Measurements from ENCODE around the gene APBA2.

The APBA2 gene

DNA sequence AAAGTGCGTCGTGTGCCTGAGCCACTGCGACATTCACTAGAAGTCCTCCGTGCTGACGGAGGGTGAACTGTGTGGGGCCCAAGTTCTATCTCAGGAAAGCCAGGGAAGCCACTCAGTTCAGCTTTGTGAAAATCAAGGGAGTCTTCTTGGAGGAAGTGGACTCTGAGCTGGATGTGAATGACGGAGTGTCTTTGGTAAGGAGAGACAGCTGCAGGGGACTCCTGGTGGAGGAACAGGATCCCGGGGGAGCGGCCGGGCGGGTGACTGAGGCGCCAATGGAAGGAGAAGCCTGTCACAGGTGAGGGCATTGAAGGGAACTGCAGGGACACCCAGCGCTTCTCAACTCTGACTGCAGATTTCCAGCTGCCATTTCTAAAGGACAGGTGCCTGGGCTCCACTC is 75.6 kb downstream of the APBA2 start:
- Histone ChIP-seq H2AFZ (ENCODE audit: low read length) (no peak overlapping the region), H3K4me1 (ENCODE audit: insufficient read depth, low read length, severe bottlenecking) (no peaks in the 10 kb centered on the region), H3F3A (ENCODE audit: insufficient read depth, low read length) (no peaks in the 10 kb centered on the region), H3K27me3 (ENCODE audit: insufficient read depth, low read length) (no peaks in the 10 kb centered on the region), H3K79me2 (ENCODE audit: insufficient read depth, low read length) (no peaks in the 10 kb centered on the region), H3K9ac (ENCODE audit: low read length) (no peak overlapping the region), H3K27ac (ENCODE audit: low read depth, low read length, poor library complexity, severe bottlenecking) (no peak overlapping the region), H4K20me1 (ENCODE audit: insufficient read depth, low read length) (no peaks in the 10 kb centered on the region), H3K9me2 (ENCODE audit: low read depth, low read length) (no peaks in the 10 kb centered on the region), H3K4me3 (ENCODE audit: low read depth, low read length, poor library complexity, severe bottlenecking) (no peak overlapping the region), H3K36me3 (ENCODE audit: insufficient read depth, low read length) (no peaks in the 10 kb centered on the region), H3K9me3 (ENCODE audit: low read length) (no peaks in the 10 kb centered on the region), H3K4me2 (ENCODE audit: low read length) (no peak overlapping the region)
- TF ChIP-seq, protein P1, sequence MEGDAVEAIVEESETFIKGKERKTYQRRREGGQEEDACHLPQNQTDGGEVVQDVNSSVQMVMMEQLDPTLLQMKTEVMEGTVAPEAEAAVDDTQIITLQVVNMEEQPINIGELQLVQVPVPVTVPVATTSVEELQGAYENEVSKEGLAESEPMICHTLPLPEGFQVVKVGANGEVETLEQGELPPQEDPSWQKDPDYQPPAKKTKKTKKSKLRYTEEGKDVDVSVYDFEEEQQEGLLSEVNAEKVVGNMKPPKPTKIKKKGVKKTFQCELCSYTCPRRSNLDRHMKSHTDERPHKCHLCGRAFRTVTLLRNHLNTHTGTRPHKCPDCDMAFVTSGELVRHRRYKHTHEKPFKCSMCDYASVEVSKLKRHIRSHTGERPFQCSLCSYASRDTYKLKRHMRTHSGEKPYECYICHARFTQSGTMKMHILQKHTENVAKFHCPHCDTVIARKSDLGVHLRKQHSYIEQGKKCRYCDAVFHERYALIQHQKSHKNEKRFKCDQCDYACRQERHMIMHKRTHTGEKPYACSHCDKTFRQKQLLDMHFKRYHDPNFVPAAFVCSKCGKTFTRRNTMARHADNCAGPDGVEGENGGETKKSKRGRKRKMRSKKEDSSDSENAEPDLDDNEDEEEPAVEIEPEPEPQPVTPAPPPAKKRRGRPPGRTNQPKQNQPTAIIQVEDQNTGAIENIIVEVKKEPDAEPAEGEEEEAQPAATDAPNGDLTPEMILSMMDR (IDR thresholded peaks at IDR 0.05; ENCODE audit: low read length): no peak
- TF ChIP-seq EZH2 (IDR thresholded peaks at IDR 0.05; ENCODE audit: borderline replicate concordance, low read length): no peak

DNA sequence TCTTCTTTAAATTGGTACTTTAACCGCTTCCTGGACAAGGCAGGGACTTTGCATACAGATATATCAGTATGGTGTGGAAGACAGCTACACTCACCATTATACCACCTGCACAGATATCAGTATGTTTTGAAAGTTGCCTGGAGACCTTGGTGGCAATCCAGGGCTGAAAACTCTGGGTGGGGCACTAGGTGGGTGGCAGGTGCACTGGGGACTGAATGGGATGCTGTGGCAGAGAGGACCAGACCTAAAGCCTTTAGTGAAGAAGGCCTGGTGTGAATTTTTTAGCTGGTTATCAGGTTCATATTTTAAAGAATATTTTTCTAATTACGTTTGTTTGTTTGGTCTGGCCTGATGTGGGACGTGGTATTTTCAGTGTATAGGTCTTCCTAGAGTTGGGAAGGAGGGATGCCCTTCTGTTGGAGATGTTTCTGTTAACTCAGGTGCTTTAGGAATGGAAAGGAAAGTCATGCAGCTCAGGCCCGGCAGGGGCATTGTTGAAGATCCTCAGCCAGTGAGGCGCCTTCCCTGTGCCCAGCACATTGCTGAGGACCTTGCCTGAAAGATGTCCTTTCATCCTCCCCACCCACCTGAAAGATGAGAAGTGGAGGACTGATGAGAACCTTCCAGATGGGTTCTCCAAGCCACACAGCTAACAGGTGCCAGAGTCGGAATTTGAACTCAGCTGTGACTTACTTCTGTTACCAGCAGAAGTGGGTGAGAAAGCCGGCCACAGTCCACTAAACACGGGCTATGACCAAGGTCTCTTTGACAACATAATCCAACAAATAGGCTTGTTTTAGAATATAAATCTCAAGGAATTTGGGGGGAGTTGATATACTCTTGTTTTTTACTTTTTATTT is 77.3 kb downstream of the APBA2 start:
- Histone ChIP-seq H3K9ac (ENCODE audit: low read length) (no peak overlapping the region), H3K9me3 (ENCODE audit: low read length) (no peaks in the 10 kb centered on the region), H4K20me1 (ENCODE audit: insufficient read depth, low read length) (no peaks in the 10 kb centered on the region), H3K79me2 (ENCODE audit: insufficient read depth, low read length) (no peaks in the 10 kb centered on the region), H3F3A (ENCODE audit: insufficient read depth, low read length) (no peaks in the 10 kb centered on the region), H3K4me1 (ENCODE audit: insufficient read depth, low read length, severe bottlenecking) (no peaks in the 10 kb centered on the region), H3K27ac (ENCODE audit: low read depth, low read length, poor library complexity, severe bottlenecking) (no peak overlapping the region), H3K4me3 (ENCODE audit: low read depth, low read length, poor library complexity, severe bottlenecking) (no peak overlapping the region), H3K9me2 (ENCODE audit: low read depth, low read length) (no peaks in the 10 kb centered on the region), H3K27me3 (ENCODE audit: insufficient read depth, low read length) (no peaks in the 10 kb centered on the region), H3K36me3 (ENCODE audit: insufficient read depth, low read length) (no peaks in the 10 kb centered on the region), H2AFZ (ENCODE audit: low read length) (no peak overlapping the region), H3K4me2 (ENCODE audit: low read length) (no peak overlapping the region)
- TF ChIP-seq EZH2 (IDR thresholded peaks at IDR 0.05; ENCODE audit: borderline replicate concordance, low read length): no peak
- TF ChIP-seq, protein P1 (IDR thresholded peaks at IDR 0.05; ENCODE audit: low read length): no peak

DNA sequence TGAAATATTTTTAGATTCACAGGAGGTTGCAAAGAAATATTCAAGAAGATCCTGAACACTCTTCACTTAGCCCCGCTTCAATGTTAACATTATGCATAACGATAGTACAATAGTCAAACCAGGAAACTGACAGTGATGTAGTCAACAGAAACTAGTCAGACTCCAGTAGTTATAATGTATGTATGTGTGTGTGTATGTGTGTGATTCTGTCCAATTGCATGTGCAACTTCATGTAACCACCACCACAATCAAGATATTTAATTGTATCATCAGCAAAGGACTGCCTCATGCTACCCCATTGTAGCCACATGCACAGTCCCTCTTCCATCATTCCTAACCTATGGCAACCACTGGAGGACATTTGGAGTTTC is 77.9 kb downstream of the APBA2 start:
- no peaks in the 10 kb centered on the region for H3K27me3 ChIP-seq (ENCODE audit: insufficient read depth, low read length)
- H3K9me2 ChIP-seq (ENCODE audit: low read depth, low read length): no peaks in the 10 kb centered on the region
- H3K4me2 ChIP-seq (ENCODE audit: low read length): no peak overlapping the region
- H2AFZ ChIP-seq (ENCODE audit: low read length): no peak overlapping the region
- H3K4me3 ChIP-seq (ENCODE audit: low read depth, low read length, poor library complexity, severe bottlenecking): no peak overlapping the region
- H3K4me1 ChIP-seq (ENCODE audit: insufficient read depth, low read length, severe bottlenecking): no peaks in the 10 kb centered on the region
- H3K9ac ChIP-seq (ENCODE audit: low read length): no peak overlapping the region
- H3K27ac ChIP-seq (ENCODE audit: low read depth, low read length, poor library complexity, severe bottlenecking): no peak overlapping the region
- no peaks in the 10 kb centered on the region for H3F3A ChIP-seq (ENCODE audit: insufficient read depth, low read length)
- TF ChIP-seq, protein P1 (IDR thresholded peaks at IDR 0.05; ENCODE audit: low read length): no peak
- TF ChIP-seq EZH2 (IDR thresholded peaks at IDR 0.05; ENCODE audit: borderline replicate concordance, low read length): no peak
- no peaks in the 10 kb centered on the region for H3K79me2 ChIP-seq (ENCODE audit: insufficient read depth, low read length)
- H3K9me3 ChIP-seq (ENCODE audit: low read length): no peaks in the 10 kb centered on the region
- H4K20me1 ChIP-seq (ENCODE audit: insufficient read depth, low read length): no peaks in the 10 kb centered on the region
- H3K36me3 ChIP-seq (ENCODE audit: insufficient read depth, low read length): no peaks in the 10 kb centered on the region

Measured in OCI-LY1 (cell line).